ENCODE results near the gene RXRG. TPM values are rescaled to one million over a fixed set of nuclear protein-coding genes. Genes with fewer than 3 reads are reported as not detected.
"Not testable (repeated sequence)": the region's sequence is repeated elsewhere in the genome, so short reads cannot be mapped to it uniquely, and the experiment has no call there.

Gene RXRG
- total RNA-seq, 1 experiment from 2014 or later: not detected

DNA sequence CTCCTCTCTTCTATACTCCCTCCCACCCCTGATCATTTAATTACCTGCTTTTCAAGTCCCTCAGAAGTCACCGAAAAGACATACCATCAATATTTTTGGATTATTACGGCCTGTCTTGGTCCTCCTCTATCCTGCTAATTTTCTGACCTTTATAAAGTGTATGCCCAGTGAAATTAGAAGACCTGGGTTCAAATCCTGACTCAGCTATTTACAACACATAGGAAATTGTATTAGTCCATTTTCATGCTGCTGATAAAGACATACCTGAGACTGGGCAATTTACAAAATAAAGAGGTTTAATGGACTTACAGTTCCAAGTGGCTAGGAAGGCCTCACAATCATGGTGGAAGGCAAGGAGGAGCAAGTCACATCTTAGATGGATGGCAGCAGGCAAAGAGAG lies 14.8 kb upstream of the RXRG start:
- H3K9me3 Mint-ChIP-seq; H3K27me3 Mint-ChIP-seq (ENCODE audit: low read depth); H3K4me3 Mint-ChIP-seq; H3K4me1 Mint-ChIP-seq; ATAC-seq; DNase-seq (ENCODE audit: low spot score); H3K36me3 Mint-ChIP-seq; CTCF ChIA-PET; POLR2A ChIA-PET; H3K27ac Mint-ChIP-seq: not testable (repeated sequence)

- Mint-ChIP-seq H3K27ac (no peak overlapping the region), H3K9me3 (peaks cover 5% of the 10 kb centered on the region), H3K4me3 (no peak overlapping the region), H3K27me3 (ENCODE audit: low read depth) (peaks cover 12% of the 10 kb centered on the region), H3K4me1 (no peaks in the 10 kb centered on the region), H3K36me3 (no peaks in the 10 kb centered on the region)
- TF ChIP-seq, protein P1, sequence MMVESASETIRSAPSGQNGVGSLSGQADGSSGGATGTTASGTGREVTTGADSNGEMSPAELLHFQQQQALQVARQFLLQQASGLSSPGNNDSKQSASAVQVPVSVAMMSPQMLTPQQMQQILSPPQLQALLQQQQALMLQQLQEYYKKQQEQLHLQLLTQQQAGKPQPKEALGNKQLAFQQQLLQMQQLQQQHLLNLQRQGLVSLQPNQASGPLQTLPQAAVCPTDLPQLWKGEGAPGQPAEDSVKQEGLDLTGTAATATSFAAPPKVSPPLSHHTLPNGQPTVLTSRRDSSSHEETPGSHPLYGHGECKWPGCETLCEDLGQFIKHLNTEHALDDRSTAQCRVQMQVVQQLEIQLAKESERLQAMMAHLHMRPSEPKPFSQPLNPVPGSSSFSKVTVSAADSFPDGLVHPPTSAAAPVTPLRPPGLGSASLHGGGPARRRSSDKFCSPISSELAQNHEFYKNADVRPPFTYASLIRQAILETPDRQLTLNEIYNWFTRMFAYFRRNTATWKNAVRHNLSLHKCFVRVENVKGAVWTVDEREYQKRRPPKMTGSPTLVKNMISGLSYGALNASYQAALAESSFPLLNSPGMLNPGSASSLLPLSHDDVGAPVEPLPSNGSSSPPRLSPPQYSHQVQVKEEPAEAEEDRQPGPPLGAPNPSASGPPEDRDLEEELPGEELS (CRISPR knock-in tag; IDR thresholded peaks at IDR 0.05): no peak
- TF ChIP-seq IRF2 (CRISPR knock-in tag; IDR thresholded peaks at IDR 0.05; ENCODE audit: borderline replicate concordance, low read depth) (no peak), GRHL2 (CRISPR knock-in tag; IDR thresholded peaks at IDR 0.05; ENCODE audit: insufficient replicate concordance, severe bottlenecking) (no peak), ZNF396 (CRISPR knock-in tag; IDR thresholded peaks at IDR 0.05; ENCODE audit: borderline replicate concordance) (no peak), CDX4 (CRISPR knock-in tag; IDR thresholded peaks at IDR 0.05; ENCODE audit: borderline replicate concordance) (no peak), JUN (CRISPR knock-in tag; IDR thresholded peaks at IDR 0.05) (no peak), GTF2I (CRISPR knock-in tag; conservative IDR thresholded peaks at IDR 0.05) (no peak), MYBL2 (CRISPR knock-in tag; IDR thresholded peaks at IDR 0.05) (no peak), IRF1 (CRISPR knock-in tag; IDR thresholded peaks at IDR 0.05) (no peak)
- TF ChIP-seq, protein P2, sequence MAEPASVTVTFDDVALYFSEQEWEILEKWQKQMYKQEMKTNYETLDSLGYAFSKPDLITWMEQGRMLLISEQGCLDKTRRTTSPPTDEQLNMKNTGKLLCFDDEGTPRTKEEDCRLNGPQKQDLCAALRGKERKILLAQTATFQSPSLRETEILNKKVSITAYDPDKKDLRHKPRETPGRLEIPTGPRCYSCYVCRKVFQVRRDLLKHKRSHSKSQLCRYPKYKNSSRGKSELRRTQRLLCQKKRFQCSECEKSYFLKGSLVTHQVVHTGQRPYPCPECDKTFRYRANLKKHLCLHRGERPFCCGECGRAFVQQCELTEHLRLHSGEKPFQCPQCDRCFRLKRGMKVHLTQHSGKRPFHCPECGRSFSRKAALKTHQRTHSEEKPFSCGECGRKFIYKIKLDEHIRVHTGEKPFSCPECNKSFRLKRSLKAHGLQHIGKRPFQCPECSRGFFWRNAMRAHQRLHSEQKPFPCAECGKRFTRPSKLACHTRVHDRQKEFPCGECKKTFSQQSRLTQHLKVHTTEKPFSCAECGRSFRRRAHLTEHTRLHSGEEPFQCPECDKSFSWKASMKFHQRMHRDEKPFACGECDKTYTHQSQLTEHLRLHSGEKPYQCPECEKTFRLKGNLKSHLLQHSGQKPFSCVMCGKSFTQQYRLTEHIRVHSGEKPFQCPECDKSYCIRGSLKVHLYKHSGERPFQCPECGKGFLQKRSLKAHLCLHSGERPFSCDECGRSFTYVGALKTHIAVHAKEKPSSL (CRISPR knock-in tag; conservative IDR thresholded peaks at IDR 0.05): no peak
- CTCF ChIA-PET: no interaction called here
- DNase-seq (ENCODE audit: low spot score): no peak
- ATAC-seq: no peak
- POLR2A ChIA-PET: no interaction called here
Observed at GRCh38 chr1:165456861-165457260, 11.9 kb upstream of the RXRG start.

- ATAC-seq (no peak), DNase-seq (ENCODE audit: low spot score) (no peak)
- CTCF ChIA-PET: no interaction called here
- Mint-ChIP-seq H3K4me3 (no peak overlapping the region), H3K27ac (no peak overlapping the region), H3K36me3 (no peaks in the 10 kb centered on the region), H3K27me3 (ENCODE audit: low read depth) (peaks cover 13% of the 10 kb centered on the region), H3K9me3 (peaks cover 5% of the 10 kb centered on the region), H3K4me1 (no peaks in the 10 kb centered on the region)
- no peak for TF ChIP-seq FOXK1 (CRISPR knock-in tag; IDR thresholded peaks at IDR 0.05)
- POLR2A ChIA-PET: no interaction called here
Observed at GRCh38 chr1:165456114-165456513, 11.2 kb upstream of the RXRG start.

DNA sequence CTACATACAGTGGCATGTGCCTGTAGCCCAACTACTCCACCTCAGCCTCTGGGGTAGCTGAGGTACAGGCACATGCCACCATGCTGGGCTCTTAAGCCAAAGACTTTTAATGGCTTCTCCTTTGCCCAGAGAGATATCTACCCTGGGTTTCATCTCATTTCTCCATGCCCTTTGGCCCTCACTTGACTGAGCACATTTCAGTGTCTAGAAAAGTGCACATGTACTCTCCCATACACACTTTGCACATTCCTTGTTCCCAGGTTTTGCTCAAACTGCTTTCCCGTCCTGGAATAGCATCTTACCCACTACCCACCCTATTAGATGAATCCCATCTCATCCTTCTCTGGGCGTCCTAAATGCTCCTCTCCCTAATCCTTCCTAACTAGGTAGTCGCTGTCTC lies 10.2 kb upstream of the RXRG start:
- ATAC-seq: no peak
- POLR2A ChIA-PET: no interaction called here
- H3K4me1 Mint-ChIP-seq: no peaks in the 10 kb centered on the region
- peaks cover 18% of the 10 kb centered on the region for H3K27me3 Mint-ChIP-seq (ENCODE audit: low read depth)
- no peak for DNase-seq (ENCODE audit: low spot score)
- no peaks in the 10 kb centered on the region for H3K36me3 Mint-ChIP-seq
- H3K27ac Mint-ChIP-seq: no peak overlapping the region
- peaks cover 4% of the 10 kb centered on the region for H3K9me3 Mint-ChIP-seq
- CTCF ChIA-PET: no interaction called here
- no peak overlapping the region for H3K4me3 Mint-ChIP-seq
- TF ChIP-seq GTF2I (CRISPR knock-in tag; conservative IDR thresholded peaks at IDR 0.05): no peak
- no peak for TF ChIP-seq SP1 (CRISPR knock-in tag; conservative IDR thresholded peaks at IDR 0.05)
- no peak for TF ChIP-seq ZNF532 (CRISPR knock-in tag; IDR thresholded peaks at IDR 0.05; ENCODE audit: borderline replicate concordance)
- no peak for TF ChIP-seq FOXK1 (CRISPR knock-in tag; IDR thresholded peaks at IDR 0.05)
- no peak for TF ChIP-seq ZNF423 (CRISPR knock-in tag; IDR thresholded peaks at IDR 0.05)
- TF ChIP-seq ESRRA (CRISPR knock-in tag; IDR thresholded peaks at IDR 0.05; ENCODE audit: borderline replicate concordance): no peak
- no peak for TF ChIP-seq STAT6 (CRISPR knock-in tag; conservative IDR thresholded peaks at IDR 0.05; ENCODE audit: low read depth)
- no peak for TF ChIP-seq NFATC4 (CRISPR knock-in tag; IDR thresholded peaks at IDR 0.05)

Data from WTC11 (cell line).